Heart left ventricle (tissue), 16 donors: ENCODE results near the gene FOXN3. TPM values are rescaled to one million over a fixed set of nuclear protein-coding genes. Genes with fewer than 3 reads are reported as not detected.

Experiments
- ATAC-seq, 4 donors: fragments of 200-7000 bp; cut with Tn5 transposase; one replicate each; pipeline ENCODE4 v1.9.1; 2020 to 2022; ENCODE audit warnings: moderate library complexity in 4 of 4, mild to moderate bottlenecking in 3 of 4, moderate number of reproducible peaks in 1 of 4
- DNase-seq, 5 donors: peaks; one replicate each; pipeline ENCODE4 v3.0.0-alpha.2; 2020
- H3K27ac ChIP-seq, 12 donors: fragments of 200-600 bp; sonication (generic) in 4 of 12; one replicate each; pipeline versions ENCODE4 v1.5.0 to v1.8.0; 2016 to 2022; ENCODE audit warnings: mild to moderate bottlenecking in 2 of 12
- H3K27me3 ChIP-seq, 9 donors: fragments of 200-600 bp; sonication (generic) in 2 of 9; one replicate each; pipeline versions ENCODE4 v1.5.1 to v1.8.0; 2016 to 2022; ENCODE audit warnings: mild to moderate bottlenecking in 3 of 9
- H3K36me3 ChIP-seq, 9 donors: fragments of 200-600 bp; sonication (generic) in 2 of 9; one replicate each; pipeline versions ENCODE4 v1.5.0 to v1.8.0; 2018 to 2022; ENCODE audit warnings: mild to moderate bottlenecking in 2 of 9
- H3K4me1 ChIP-seq, 12 donors: fragments of 200-600 bp; sonication (generic) in 4 of 12; one replicate each; pipeline versions ENCODE4 v1.5.0 to v1.8.0; 2016 to 2022; ENCODE audit warnings: mild to moderate bottlenecking in 3 of 12
- H3K4me3 ChIP-seq, 12 donors: fragments of 200-600 bp; sonication (generic) in 4 of 12; one replicate each; pipeline versions ENCODE4 v1.5.0 to v1.8.0; 2017 to 2022; ENCODE audit warnings: mild to moderate bottlenecking in 9 of 12, moderate library complexity in 4 of 12
- H3K9me3 ChIP-seq, 12 donors: fragments of 200-600 bp; sonication (generic) in 4 of 12; one replicate each; pipeline versions ENCODE4 v1.5.0 to v1.8.0; 2016 to 2022; ENCODE audit warnings: mild to moderate bottlenecking in 1 of 12
- CTCF ChIP-seq, 12 donors: fragments of 200-600 bp; sonication (generic) in 4 of 12; IDR thresholded peaks; one replicate each; pipeline versions ENCODE4 v1.5.0 to v1.8.0; 2018 to 2022; ENCODE audit warnings: antibody characterized with exemption in 12 of 12, mild to moderate bottlenecking in 5 of 12
- POLR2A ChIP-seq, 2 donors: fragments of 450-650 bp; IDR thresholded peaks; one replicate each; pipeline ENCODE4 v1.6.1; 2017; ENCODE audit warnings: antibody characterized with exemption in 2 of 2, mild to moderate bottlenecking in 2 of 2, moderate library complexity in 2 of 2
- WGBS, 4 donors: extraction: QIAGEN DNeasy Blood & Tissue Kit in 2 of 4; methylation state at CpG; one replicate each; pipeline versions ENCODE4 v1.1.5 to v1.1.7; 2013 to 2018; 5-methylcytosine and 5-hydroxymethylcytosine counted together
- intact Hi-C, 10 donors: fragments of 100-400 bp; cut with DNase I; formaldehyde crosslinking; loops; one replicate each; pipeline versions ENCODE4 v1.11.1 to v1.14.2; 2022
- polyA plus RNA-seq, 2 donors: library from polyadenylated mRNA; stranded (reverse); fragments of 200-250 nt; gene quantifications; one replicate each; pipeline ENCODE4 v1.2.3, GENCODE V29; 2013
- total RNA-seq, 9 donors: library from RNA; depleted of rRNA in 2 of 9; stranded (reverse); fragments of >200 nt in 2 of 9; fragmentation: NEBNext Ultra II Directional in 3 of 9; extraction: Animal tissue kit (Norgen Biotek cat#: 25700) in 3 of 9; gene quantifications; one replicate each; pipeline versions ENCODE4 v1.1.0 to v1.2.4, GENCODE V29; 2016 to 2023
- donor health status: ischemic (EF 13 %, LVEDD 7.1; RV severe dilation, severe dysfunction).
- donor health status: healthy with polysubstance abuse.
- donor health status: DM: no; HTN: yes; CAD: no.
- donor health status: DM: no; HTN: no; CAD: no.
- donor health status: ischemic (EF 25% LVEDD 6.9; RV normal size, moderate dysfunction).
- donor health status: ischemic (EF 25% LVEDD 5.7; RV mildly dilated, moderate dysfunction).
- donor health status: healthy.
- donor health status: DM: yes; HTN: yes; CAD: no.
- donor health status: ischemic (EF 35%, LVEDD 5.7; RV mildly dilated, moderate dysfunction).
- donor health status: nonischemic (EF 11% LVEDD 7.7; RV severe dilation, severe dysfunction).
- donor health status: DM: yes; HTN: yes; CAD: no.
- donor health status: PGD.
- donor health status: ischemic (EF 29% LVEDD 5.4; RV normal size, mild dysfunction).
- donor health status: nonischemic (EF 23%, LVEDD 6.1; RV moderate dilation, normal function).

The FOXN3 gene
- total and polyA plus RNA-seq, 11 donors: 24.4 to 161 (median 111) TPM

- no peak for ATAC-seq
- 86 to 92% (median 89%) methylated on average over 6 of the region's 6 CpGs for WGBS, 4 donors
- no peak overlapping the region for H3K4me3 ChIP-seq
- peaks cover 8 to 47% (median 28%) of the 10 kb centered on the region in 12 donors for H3K4me1 ChIP-seq
- TF ChIP-seq CTCF (IDR thresholded peaks at IDR 0.05) (no peak), POLR2A (IDR thresholded peaks at IDR 0.05) (no peak)
- H3K9me3 ChIP-seq: peaks cover 0 to 2% (median 0%) of the 10 kb centered on the region in 12 donors
- no peaks in the 10 kb centered on the region for H3K27me3 ChIP-seq
- no peak for DNase-seq
- H3K27ac ChIP-seq: no peak overlapping the region
- H3K36me3 ChIP-seq: no peaks in the 10 kb centered on the region
- intact Hi-C loops: loop anchor here in 4 of 10 donors (10.0 kb wide), 4 partner anchors 341 to 491 kb away; no protein-coding TSS in a partner anchor
Observed at GRCh38 chr14:89424241-89424640, 7.2 kb upstream of the FOXN3 start.

GRCh38 chr14:89422952-89423345 is 5.9 kb upstream of the FOXN3 start:
- peaks cover 0 to 2% (median 0%) of the 10 kb centered on the region in 12 donors for H3K9me3 ChIP-seq
- intact Hi-C loops: loop anchor here in 4 of 10 donors (10.0 kb wide), 4 partner anchors 342 to 492 kb away; no protein-coding TSS in a partner anchor
- no peaks in the 10 kb centered on the region for H3K27me3 ChIP-seq
- TF ChIP-seq CTCF (IDR thresholded peaks at IDR 0.05) (no peak), POLR2A (IDR thresholded peaks at IDR 0.05) (no peak)
- H3K27ac ChIP-seq: peak overlapping the region in 3 of 12 donors; percentile 3 to 20 (median 3)
- ATAC-seq: no peak
- 59 to 70% (median 68%) methylated on average over 5 of the region's 5 CpGs for WGBS, 4 donors
- no peak overlapping the region for H3K4me3 ChIP-seq
- H3K36me3 ChIP-seq: no peaks in the 10 kb centered on the region
- H3K4me1 ChIP-seq: peaks cover 0 to 47% (median 26%) of the 10 kb centered on the region in 12 donors
- DNase-seq: no peak

GRCh38 chr14:89422181-89422951 is 5.3 kb upstream of the FOXN3 start:
- TF ChIP-seq POLR2A (IDR thresholded peaks at IDR 0.05) (no peak), CTCF (IDR thresholded peaks at IDR 0.05) (no peak)
- Histone ChIP-seq H3K4me3 (no peak overlapping the region), H3K36me3 (no peaks in the 10 kb centered on the region), H3K4me1 (peaks cover 0 to 46% (median 26%) of the 10 kb centered on the region in 12 donors), H3K27ac (peak overlapping the region in 3 of 12 donors; percentile 3 to 20 (median 3)), H3K27me3 (no peaks in the 10 kb centered on the region), H3K9me3 (peaks cover 0 to 2% (median 0%) of the 10 kb centered on the region in 12 donors)
- DNase-seq: no peak
- ATAC-seq: no peak
- 69 to 71% (median 70%) methylated on average over 11 of the region's 11 CpGs for WGBS, 4 donors
- intact Hi-C loops: loop anchor here in 4 of 10 donors (10.0 kb wide), 4 partner anchors 342 to 492 kb away; no protein-coding TSS in a partner anchor

- 53 to 71% (median 67%) methylated on average over 3 of the region's 3 CpGs for WGBS, 4 donors
- DNase-seq (no peak), ATAC-seq (no peak)
- no peak for TF ChIP-seq POLR2A (IDR thresholded peaks at IDR 0.05)
- TF ChIP-seq CTCF (IDR thresholded peaks at IDR 0.05): no peak
- no peak overlapping the region for H3K4me3 ChIP-seq
- H3K27ac ChIP-seq: peak overlapping the region in 1 of 12 donors; percentile 5
- H3K36me3 ChIP-seq: no peaks in the 10 kb centered on the region
- intact Hi-C loops: loop anchor here in 4 of 10 donors (10.0 kb wide), 4 partner anchors 344 to 494 kb away; no protein-coding TSS in a partner anchor
- H3K27me3 ChIP-seq: no peaks in the 10 kb centered on the region
- H3K9me3 ChIP-seq: no peaks in the 10 kb centered on the region
- H3K4me1 ChIP-seq: peaks cover 0 to 44% (median 23%) of the 10 kb centered on the region in 12 donors
Observed at GRCh38 chr14:89420502-89420901, 3.5 kb upstream of the FOXN3 start.
